Activated gamma-delta T cell treated with anti-CD3 and anti-CD28 coated beads, Interleukin-2, amount 50 U/mL, for 16 hours (primary cell): ENCODE measurements around the gene HECA.

Experiments used
- DNase-seq: peaks from one replicate; pipeline ENCODE4 v3.0.0-alpha.2; 2020; ENCODE audit warnings: low read depth

The HECA gene

GRCh38 chr6:139161169-139161568 lies 26.3 kb downstream of the HECA start:
- peak; percentile 62 for DNase-seq

DNA sequence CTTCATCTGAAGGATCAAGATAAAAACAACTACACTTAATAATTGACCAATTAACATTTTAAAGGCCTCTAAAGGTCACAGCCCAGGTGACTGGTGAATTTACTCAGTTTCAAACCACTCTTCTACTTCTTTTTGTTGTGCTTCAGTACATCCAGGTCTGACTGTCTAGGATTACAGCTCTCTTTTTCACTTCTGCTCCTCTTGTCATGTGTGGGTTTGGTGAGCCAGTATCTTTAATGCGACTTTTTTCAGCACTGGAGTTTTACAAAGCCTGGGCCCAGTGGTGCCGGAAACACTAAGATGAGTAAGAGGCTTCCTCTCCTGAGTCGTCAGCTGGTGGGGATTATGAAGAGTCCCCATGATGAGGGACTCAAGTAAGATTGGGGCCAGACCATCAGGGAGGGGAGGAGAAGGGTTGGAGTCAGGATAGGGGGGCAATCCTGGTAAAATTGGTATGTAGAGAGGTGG lies 27.0 kb downstream of the HECA start:
- DNase-seq = peak; percentile 59

DNA sequence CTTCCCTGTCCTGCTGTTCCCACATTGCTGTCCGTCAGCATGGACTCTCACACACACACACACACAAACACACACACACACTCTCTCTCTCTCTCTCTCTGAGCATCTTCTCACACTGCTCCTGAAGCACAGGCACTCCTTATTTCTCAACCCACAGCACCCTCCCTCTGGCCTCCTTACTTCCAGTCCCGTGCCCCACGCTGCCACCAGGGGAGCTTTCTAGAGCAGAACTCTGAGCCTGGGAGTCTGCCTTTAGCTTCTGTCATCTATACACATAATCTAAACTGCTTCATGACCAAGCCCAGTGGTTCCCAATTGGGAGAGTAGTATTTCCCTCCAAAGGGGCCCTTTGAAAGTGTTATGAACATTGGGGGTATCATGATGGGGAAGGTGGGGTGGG lies 29.1 kb downstream of the HECA start:
- DNase-seq = no peak

- no peak for DNase-seq
Measured at GRCh38 chr6:139165324-139165723, 30.4 kb downstream of the HECA start.

DNA sequence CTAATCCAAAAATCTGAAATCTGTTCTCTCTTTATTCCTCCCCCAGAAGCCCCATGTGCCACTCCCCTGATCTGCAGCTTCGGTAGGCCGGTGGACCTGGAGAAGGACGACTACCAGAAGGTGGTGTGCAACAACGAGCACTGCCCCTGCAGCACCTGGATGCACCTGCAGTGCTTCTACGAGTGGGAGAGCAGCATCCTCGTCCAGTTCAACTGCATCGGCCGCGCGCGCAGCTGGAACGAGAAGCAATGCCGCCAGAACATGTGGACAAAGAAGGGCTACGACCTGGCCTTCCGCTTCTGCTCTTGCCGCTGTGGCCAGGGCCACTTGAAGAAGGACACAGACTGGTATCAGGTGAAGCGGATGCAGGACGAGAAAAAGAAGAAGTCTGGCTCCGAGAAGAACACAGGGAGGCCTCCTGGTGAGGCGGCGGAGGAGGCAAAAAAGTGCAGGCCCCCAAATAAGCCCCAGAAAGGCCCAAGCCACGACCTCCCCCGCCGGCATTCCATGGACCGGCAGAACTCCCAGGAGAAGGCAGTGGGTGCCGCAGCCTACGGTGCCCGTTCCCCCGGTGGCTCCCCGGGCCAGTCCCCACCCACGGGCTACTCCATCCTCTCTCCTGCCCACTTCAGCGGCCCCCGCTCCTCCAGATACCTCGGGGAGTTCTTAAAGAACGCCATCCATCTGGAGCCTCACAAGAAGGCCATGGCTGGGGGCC lies 31.5 kb downstream of the HECA start:
- DNase-seq = no peak

DNA sequence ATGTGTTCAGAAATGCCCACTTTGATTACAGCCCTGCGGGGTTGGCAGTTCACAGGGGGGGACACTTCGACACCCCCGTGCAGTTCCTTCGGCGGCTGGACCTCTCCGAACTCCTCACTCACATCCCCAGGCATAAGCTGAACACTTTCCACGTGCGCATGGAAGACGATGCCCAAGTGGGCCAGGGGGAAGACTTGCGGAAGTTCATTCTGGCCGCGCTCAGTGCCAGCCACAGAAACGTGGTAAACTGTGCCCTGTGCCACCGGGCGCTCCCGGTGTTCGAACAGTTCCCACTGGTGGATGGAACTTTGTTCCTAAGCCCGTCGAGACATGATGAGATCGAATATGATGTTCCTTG lies 32.1 kb downstream of the HECA start:
- DNase-seq = no peak

DNA sequence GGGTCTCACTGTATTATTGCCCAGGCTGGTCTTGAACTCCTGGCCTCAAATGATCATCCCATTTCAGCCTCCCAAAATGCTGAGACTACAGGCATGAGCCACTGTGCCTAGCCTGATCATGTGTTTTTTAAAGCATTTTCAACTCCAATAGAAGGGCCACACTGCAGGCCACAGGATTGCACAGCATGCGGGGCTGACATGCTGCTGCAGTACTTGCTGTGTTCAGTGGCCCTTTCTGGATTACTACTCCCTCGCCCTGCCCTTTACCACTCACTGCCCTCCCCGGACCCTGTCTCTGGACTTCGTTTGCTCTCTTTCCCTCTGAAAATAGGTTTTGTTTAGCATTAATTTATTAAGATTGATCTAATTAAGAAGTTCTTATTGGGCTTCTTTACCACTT lies 37.3 kb downstream of the HECA start:
- no peak for DNase-seq

- DNase-seq = no peak
Measured at GRCh38 chr6:139172567-139172966, 37.7 kb downstream of the HECA start.

DNA sequence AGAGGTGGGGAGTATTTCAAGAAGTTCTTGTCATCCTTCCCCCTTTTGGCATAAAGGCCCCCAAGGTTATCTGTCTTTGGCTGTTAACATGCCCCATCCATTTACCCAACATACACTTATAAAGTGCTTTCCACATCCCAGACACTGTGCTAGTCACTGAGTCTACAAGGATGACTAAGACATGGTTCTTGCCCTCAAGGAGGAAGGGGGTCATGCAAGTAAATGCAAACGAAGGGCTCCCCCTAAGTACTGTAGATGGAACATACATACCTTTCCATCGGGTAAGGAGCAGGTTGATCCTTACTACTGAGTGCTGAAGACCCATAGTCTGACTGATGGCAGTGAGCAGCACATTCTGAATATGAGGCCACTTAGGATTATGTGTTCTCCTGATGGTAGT lies 38.3 kb downstream of the HECA start:
- peak; percentile 12 for DNase-seq

DNA sequence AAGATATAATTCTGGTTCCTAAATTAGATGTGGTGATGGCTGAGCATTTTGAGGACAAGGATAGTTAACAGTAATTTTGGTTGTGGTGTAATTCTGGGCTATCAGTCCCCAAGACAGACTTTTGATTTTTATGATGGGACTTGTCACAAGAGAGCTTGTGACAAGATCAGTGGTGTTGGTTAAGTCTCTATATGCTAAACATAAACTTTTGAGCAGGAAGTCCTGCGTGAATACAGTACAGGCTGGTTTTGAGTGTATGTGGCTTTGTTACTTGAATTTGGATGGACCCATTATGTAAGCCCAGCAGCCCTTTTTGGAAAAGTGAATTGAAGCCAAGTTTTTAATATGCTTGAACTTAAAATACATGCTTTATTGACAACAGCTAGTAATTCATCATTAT lies 38.9 kb downstream of the HECA start:
- DNase-seq = no peak

GRCh38 chr6:139174961-139175360 lies 40.1 kb downstream of the HECA start:
- no peak for DNase-seq

DNA sequence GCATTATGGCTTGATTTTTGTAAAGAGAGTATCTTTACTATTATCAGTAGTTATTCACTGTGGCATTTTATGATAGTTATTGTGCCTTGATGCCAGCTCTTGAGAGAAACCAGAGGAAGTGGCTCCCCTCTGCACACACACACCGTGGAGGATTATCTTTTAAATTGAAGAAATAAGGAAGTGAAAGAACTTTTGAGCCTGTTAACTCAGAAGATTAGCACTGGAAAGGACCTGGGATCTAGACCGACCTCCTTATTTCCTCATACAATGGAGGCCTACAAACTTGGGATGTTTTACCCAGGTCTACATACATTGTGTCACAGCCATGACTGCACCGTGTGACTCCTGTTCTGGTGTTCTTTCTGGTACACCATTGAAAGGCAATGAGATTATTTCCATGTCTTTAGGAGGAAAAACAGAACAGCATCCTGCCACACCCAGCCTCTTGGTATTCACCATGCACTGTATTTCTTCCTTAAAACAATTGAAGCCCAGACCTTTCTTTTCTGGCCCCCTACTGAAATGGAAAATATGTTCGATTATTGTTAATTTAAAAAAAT lies 40.6 kb downstream of the HECA start:
- no peak for DNase-seq

- DNase-seq = no peak
Measured at GRCh38 chr6:139181236-139181635, 46.4 kb downstream of the HECA start.

- no peak for DNase-seq
Measured at GRCh38 chr6:139184047-139184446, 49.2 kb downstream of the HECA start.

DNA sequence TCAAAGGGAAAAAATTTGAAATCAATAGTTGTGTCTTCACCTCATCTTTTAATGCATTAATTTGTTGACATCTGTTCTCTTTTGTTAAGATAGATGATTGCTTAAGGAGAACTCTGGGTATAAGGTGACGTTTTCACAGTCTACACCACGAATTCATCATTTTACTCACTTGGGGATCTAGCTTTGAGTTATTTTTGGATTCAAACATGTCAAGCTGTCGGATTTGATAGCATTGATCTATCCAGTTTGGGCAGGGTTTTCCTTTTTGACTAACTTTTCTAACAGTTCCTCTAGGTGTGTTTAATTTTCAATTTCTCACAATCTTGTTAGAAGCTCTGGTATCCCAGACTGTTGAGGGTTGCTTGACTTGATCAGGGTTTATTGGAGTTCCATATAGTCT lies 49.6 kb downstream of the HECA start:
- no peak for DNase-seq

GRCh38 chr6:139186242-139186641 lies 51.4 kb downstream of the HECA start:
- DNase-seq = no peak

- DNase-seq = no peak
Measured at GRCh38 chr6:139186692-139187091, 51.8 kb downstream of the HECA start.

DNA sequence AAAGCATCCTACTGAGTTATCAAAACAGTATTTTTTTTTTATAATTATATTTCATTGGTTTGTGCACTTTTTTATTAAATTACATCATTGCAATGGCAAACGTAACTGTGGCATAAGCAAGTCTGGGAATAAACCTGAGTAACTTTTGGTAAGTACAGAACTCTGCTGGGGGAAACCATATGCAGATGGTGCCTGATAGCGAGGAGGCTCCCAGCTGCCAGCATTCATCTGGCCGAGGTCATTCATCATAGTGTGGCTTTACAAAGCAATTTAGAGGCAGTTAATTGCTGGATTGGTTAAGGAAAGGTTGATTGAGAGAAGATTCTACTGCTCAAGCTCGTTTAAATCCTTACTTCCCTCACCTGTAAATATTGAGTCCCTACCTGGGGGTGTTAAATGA lies 52.6 kb downstream of the HECA start:
- no peak for DNase-seq

GRCh38 chr6:139189665-139190064 lies 54.8 kb downstream of the HECA start:
- DNase-seq = no peak

GRCh38 chr6:139194740-139195139 lies 59.9 kb downstream of the HECA start:
- no peak for DNase-seq

DNA sequence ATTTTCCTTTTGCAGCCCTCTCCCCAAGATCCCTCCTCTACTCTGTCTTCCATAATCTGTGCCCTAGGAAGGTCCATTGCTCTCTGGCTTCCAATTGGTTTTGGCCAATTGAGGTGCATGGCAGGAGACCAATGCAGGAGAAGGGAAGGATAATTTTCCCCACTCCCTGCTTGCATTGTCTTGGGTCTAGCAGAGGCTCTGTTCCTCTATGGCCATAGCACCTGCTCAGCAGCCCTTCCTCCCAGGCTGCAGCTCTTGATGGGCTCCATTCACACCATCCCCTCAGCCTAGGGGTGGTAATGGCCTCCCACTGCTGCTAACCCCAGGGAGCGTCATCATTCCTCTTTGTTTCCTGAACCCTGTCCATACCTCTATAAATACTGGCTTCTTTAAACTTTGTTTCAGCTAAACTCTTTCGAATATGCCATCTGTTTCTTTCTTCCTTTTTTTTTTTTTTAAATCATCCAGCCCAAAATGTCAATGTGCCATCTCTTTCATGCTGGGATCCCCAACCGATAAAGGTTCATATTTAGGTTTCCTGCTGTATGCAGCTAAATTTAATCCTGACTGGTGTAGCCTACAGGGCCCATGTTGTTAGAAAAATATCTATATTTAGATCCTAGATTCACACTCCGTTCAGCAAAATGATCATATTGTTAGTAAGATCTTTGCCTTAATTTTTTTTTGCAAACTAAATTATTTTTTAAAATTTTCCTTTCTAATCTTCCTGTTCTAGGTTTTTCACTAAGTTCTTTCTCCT lies 63.8 kb downstream of the HECA start:
- DNase-seq = no peak

DNA sequence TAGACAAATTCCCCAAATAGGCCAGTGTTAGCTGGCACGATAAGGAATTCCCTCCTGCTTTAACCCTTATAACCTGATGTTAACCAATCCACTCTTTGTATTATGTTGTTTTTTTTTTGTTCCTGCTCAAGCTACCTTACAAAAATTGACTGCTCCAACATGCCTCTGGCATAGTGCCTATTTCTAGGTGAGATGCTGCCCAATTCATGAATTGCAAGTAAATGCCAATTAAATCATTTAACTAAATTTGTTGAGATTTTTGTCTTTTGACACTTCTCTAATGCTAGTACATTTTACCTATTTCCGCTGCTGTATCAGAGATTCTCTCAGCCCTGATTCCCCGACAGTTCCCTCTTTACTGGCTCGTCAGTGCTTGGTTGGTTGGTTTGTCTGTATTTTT lies 66.5 kb downstream of the HECA start:
- DNase-seq = no peak

DNA sequence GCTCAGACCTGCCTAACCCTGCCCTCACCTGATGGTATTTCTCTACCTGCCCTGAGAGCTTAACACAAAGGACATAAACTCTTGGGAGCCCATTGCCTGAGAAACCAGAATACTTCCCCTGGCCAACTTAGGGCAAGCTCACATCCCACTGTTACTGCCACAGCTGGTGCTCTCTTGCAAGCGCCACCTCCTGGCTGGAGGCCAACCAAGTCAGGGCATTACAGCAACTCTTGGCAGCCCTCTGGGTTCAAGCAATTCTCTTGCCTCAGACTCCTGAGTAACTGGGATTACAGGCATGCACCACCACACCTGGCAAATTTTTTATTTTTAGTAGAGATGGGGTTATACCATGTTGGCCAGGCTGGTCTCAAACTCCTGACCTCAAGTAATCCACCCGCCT lies 70.1 kb downstream of the HECA start:
- DNase-seq = no peak
